GM23248 (cell line): Measurements from ENCODE around the gene LIPT2.

Experiments
- EZH2 ChIP-seq: fragments of 200-600 bp; sonication (generic); IDR thresholded peaks from 2 replicates; pipeline ENCODE4 v1.6.1; 2018; ENCODE audit warnings: antibody characterized with exemption, mild to moderate bottlenecking; ENCODE audit not compliant: insufficient read depth, poor library complexity, severe bottlenecking
- EZH2phosphoT487 ChIP-seq: fragments of 200-600 bp; sonication (generic); IDR thresholded peaks from 2 replicates; pipeline ENCODE4 v1.6.1; 2018; ENCODE audit warnings: antibody characterized with exemption, moderate library complexity, mild to moderate bottlenecking, low read depth; ENCODE audit not compliant: insufficient read depth

- TF ChIP-seq EZH2phosphoT487 = no peak
- no peak for TF ChIP-seq EZH2
Measured at GRCh38 chr11:74468521-74468920, 25.0 kb downstream of the LIPT2 start.
